Activated CD4-positive, alpha-beta T cell treated with anti-CD3 and anti-CD28 coated beads for 4 hours (primary cell): ENCODE measurements around the gene PTGDR.

Experiments used
- DNase-seq, 2 donors: peaks; one replicate each; pipeline ENCODE4 v3.0.0-alpha.2; 2020

The PTGDR gene

DNA sequence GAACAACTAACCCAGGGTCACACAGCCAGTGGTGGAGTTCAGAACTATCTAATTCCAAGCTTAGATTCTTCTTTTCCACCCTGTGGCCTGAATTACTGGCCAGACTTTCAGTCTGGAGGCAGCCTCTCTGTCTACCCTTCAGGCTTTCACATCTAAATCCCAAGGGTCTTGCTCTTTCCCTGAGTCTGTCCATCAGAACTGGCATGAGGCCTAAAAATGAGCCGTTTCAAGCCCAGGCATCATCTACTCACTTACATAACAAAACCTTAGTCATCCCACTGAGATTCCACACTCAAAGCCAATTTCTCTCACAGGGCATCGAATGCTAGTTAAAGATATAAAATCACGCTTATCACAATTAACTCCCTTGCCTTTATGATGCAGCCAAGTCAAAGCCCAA lies 1.3 kb upstream of the PTGDR start:
- DNase-seq: no peak

- DNase-seq: no peak
Measured at GRCh38 chr14:52266782-52267181, 716 bp upstream of the PTGDR start.

DNA sequence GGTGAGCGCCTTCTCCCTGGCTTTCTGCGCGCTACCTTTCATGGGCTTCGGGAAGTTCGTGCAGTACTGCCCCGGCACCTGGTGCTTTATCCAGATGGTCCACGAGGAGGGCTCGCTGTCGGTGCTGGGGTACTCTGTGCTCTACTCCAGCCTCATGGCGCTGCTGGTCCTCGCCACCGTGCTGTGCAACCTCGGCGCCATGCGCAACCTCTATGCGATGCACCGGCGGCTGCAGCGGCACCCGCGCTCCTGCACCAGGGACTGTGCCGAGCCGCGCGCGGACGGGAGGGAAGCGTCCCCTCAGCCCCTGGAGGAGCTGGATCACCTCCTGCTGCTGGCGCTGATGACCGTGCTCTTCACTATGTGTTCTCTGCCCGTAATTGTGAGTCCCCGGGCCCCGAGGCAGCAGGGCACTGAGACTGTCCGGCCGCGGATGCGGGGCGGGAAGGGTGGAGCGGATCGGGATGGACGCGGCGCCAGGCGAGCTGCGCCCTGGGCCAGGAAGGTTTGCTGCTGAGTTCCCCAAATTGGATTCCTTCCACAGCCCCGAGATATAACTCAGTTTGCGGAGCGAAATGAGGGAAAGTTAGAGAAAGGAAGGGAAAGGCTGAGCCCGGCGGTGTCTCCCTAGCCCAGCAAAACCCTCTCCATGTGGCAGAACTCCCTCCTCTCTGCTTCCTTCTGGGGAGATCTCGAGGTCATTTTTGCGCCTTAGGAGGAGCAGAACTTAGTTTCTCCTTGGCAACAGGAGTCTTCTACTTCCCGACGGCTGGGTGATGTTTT lies 972 bp downstream of the PTGDR start:
- no peak for DNase-seq

DNA sequence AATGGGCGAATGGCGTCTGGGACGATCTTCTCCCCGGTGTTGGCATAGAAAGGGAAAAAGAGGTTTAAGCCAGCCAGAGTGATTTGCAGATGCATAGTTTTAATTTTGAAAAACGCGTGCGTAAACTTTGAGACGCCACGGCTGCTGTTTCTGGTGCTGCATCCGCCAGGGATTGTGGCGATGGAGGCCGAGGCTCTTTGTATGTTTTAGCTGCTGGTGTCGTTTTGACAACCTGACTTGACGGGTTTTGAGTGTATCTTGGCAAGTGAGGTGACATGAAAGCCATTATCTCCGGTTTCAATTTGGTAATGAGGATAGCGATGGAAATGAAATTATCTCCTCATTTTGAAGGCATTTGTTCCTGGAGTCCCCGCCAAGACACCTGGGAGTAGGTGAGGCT lies 1.6 kb downstream of the PTGDR start:
- DNase-seq: no peak

GRCh38 chr14:52269982-52270381 lies 2.5 kb downstream of the PTGDR start:
- DNase-seq: no peak

- no peak for DNase-seq
Measured at GRCh38 chr14:52271538-52271937, 4.0 kb downstream of the PTGDR start.

DNA sequence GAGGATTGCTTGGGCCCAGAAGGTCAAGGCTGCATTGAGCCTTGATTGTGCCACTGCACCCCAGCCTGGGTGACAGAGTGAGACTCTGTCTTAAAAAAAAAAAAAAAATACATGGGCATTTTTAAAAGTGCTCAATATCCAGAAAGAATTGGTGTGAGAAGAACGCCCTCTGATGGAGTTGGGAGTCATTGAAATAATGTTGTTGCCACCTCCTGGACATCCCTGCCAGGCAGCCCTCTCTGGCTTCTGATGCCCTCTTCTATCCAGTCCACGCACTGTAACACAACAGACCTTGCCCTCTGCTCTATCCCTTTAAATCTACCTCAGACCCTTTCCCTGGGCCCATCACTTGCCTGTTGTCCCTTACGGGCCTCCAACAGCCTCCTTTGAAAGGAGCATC lies 4.9 kb downstream of the PTGDR start:
- no peak for DNase-seq

DNA sequence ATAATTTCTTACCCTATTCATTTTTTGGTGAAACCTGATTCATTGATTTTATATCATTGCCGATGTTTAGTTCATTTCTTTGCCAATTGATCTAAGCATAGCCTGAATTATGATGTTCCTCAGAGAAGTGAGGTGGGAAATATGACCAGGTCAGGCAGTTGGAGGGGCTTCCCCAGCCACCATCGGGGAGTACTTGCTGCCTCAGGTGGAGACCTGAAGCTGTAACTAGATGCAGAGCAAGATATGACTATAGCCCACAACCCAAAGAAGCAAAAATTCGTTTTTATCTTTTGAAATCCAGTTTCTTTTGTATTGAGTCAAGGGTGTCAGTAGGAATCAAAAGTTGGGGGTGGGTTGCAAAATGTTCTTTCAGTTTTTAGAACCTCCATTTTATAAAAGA lies 7.9 kb downstream of the PTGDR start:
- no peak for DNase-seq

DNA sequence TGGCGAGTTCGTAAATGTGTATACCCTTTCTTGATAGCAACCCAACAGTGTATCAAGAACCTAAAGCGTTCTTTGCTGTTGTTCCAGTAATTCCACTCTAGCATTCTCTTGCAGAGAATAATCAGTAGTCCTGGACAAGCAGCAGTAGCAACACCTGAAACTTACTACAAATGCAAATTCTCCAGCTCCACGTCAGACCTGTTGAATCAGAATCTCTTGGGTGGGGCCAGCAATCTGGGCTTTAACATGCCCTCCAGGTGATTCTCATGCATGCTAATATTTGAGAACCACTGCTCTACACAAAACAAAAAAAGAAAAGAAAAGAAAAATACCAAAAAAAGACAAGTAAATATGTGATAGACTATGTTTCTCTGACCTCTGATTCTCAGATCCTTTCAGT lies 10.1 kb downstream of the PTGDR start:
- DNase-seq: no peak

- no peak for DNase-seq
Measured at GRCh38 chr14:52279408-52279807, 11.9 kb downstream of the PTGDR start.

- no peak for DNase-seq
Measured at GRCh38 chr14:52283099-52283498, 15.6 kb downstream of the PTGDR start.

DNA sequence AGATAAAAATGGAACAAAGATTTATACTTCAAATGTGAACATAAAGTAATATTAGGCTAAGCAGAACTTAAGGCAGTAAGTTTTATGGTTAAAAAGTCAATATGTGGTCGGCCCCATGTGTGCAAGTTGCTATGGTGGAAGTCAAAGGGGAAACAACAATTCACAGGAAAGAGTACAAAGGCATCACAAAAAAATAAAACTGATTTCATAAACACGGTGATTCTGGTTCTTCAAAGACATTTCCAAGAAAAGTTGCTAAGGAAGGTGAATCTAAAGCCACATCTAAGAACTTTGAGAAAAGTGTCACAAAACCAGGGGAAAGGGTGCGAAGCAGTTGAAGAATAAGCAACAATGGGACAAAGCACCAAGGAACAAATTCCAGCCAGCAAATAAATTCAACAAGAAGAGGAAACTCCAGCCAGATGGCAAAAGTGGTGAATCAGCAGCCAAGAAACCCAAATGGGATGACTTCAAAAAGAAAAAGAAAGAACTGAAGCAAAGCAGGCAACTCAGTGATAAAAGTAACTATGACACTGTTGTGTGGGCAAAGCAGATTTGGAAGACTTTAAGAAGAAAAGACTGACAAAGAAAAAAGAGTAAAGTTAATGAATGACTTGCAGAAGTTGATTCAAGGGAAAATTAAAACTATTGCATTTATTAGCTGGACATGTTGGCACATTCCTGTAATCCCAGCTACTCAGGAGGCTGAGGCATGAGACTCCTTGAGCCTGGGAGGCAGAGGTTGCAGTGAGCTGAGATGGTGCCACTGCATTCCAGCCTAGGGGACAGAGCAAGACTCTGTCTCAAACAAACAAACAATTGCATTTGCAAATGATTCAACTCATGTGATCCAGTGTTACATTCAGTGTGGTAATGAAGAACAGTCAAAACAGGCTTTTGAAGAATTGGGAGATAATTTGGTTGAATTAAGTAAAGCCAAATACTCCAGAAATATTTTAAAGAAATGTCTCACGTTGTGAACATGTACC lies 19.5 kb downstream of the PTGDR start:
- DNase-seq: no peak

- no peak for DNase-seq
Measured at GRCh38 chr14:52296378-52296777, 28.9 kb downstream of the PTGDR start.

- DNase-seq: no peak
Measured at GRCh38 chr14:52298795-52299194, 31.3 kb downstream of the PTGDR start.

DNA sequence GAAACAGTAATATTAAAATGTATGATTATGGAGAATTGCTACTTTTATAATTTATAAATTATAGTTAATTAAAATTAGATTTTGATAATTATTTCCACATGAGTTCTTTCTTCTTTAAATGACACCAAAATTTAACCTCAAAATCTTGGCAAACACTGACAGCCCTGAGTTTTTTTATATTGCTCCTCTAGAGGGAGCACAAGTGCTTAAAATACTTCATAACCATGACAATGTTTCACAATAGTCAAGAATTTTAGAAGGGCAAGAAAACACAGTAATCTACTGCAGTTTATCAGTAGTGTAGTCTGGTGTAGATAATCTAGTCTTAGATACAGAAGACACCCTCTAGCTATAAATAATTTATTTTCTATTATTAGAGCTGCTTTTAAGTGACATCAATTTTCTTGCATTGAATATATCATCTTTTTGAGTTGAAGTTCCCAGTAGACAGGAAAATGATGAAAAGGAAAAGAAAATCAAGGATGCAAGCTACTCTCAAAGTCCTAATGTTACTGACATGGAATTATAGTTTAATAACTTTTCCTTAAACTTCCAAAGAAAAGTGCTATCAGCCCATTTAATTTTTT lies 32.3 kb downstream of the PTGDR start:
- DNase-seq: peak in 1 of 2 donors; percentile 8

- no peak for DNase-seq
Measured at GRCh38 chr14:52303236-52303635, 35.7 kb downstream of the PTGDR start.

GRCh38 chr14:52304248-52304904 lies 36.9 kb downstream of the PTGDR start:
- DNase-seq: no peak

- DNase-seq: no peak
Measured at GRCh38 chr14:52305014-52305413, 37.5 kb downstream of the PTGDR start.

DNA sequence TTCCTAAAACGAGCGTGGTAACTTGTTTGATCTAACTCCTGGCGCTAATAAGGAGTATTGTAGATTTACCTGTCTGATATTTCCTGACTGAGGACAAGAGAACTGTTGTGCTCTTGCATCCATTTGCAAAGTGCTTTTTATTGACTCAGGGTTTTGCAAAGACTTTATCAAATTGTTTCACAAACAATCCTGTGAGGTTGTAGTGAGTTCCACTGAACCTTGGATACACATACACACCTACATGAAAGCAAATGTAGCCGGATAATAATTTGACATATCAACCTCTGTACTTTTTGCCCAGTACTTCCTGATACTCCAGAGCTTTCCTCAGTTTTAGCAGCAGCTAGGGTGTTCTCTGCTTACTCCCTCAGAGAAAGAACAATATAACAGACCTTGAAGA lies 39.9 kb downstream of the PTGDR start:
- DNase-seq: no peak

- no peak for DNase-seq
Measured at GRCh38 chr14:52307905-52308304, 40.4 kb downstream of the PTGDR start.

GRCh38 chr14:52310541-52310940 lies 43.0 kb downstream of the PTGDR start:
- no peak for DNase-seq

- no peak for DNase-seq
Measured at GRCh38 chr14:52312931-52313355, 45.4 kb downstream of the PTGDR start.

DNA sequence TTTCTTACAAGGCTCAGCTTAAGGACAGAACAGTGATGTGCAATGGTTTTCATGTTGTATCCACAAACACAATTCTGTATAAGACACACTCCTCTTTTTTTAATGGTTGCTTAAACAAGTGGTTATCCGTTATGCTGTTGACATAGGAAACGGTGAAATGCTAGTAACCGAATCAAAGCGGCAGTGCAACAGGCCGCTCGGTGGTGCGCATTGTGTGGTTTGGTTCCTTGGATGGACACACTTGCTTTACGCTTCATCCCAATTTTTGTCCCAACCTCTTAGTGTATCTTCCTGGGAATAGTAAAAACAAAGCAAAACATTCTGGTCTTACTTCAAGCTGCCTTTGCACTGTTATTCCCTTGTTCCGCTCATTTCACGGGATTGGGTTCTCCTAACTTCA lies 46.0 kb downstream of the PTGDR start:
- no peak for DNase-seq
